CD1c-positive myeloid dendritic cell (primary cell): ENCODE results near the gene CD3G.

ENCODE experiments used
- DNase-seq: peaks from one replicate; pipeline ENCODE4 v3.0.0-alpha.2; 2016; ENCODE audit errors: extremely low spot score

CD3G gene

DNA sequence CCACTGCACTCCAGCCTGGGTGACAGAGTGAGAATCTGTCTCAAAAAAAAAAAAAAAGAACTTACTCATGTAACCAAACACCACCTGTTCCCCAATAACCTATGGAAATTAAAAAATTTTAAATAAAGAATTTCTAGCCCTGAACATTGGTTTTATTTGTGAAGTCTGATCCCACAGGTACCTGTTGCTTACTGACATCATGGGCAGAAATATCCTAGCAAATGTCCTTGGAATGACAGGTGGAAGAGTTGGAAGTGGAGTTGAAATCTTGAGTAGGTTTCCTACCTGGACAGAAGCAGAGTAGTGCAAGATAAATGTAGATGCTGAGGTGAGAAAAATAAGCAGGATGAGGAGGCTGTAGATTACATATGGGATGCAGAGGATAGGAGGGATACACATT lies 18.9 kb upstream of the CD3G start:
- DNase-seq, result no peak

DNA sequence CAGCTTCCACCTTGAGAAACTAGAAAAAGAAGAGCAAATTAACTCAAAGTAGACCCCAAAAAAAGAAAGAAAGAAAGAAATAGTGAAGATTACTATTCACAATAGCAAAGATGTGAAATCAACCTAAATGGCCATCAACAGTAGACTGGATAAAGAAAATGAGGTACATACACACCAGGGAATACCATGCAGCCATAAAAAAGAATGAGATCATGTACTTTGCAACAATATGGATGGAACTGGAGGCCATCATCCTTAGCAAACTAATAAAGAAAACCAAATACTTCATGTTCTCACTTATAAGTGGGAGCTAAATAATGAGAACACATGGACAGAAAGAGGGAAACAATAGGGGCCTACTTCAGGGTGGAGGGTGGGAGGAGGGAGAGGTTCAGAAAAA lies 15.4 kb upstream of the CD3G start:
- DNase-seq, result no peak

DNA sequence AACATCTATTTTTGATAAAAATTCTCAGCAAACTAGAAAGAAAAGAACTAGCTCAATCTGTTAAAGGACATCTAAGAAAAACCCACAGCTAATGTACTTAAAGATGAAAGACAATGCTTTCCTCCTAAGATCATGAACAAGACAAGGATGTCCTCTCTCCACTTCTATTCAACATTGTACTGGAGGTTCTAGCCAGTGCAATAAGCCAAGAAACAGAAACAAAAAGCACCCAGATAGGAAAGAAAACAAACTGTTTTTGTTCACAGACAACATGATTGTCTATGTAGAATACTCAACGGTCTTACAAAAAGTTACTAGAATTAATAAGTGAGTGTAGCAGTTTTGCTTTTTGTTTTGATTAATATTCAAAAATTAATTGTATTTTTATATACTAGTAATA lies 9.4 kb upstream of the CD3G start:
- no peak for DNase-seq

DNA sequence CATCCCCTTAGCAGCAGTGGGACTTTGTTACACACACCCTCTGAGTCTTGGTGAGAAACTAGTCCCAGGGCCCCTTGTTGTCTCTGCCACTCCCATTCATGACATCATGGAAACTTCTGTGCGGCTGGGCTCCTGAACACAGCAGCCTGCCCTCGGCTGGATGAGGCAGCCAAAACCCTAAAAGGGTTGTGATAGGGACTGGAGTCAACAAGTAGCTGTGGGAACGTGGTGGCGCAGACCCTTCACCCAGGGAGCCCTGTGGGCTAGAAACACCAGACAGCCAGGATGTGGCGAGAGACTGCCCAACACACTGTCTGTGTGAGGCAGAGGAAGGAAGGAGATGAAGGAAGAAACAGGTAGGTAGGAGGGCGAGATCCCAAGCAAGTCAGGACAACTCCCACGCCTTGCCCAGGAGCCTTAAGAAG lies 5.5 kb upstream of the CD3G start:
- DNase-seq, result peak; percentile 61

DNA sequence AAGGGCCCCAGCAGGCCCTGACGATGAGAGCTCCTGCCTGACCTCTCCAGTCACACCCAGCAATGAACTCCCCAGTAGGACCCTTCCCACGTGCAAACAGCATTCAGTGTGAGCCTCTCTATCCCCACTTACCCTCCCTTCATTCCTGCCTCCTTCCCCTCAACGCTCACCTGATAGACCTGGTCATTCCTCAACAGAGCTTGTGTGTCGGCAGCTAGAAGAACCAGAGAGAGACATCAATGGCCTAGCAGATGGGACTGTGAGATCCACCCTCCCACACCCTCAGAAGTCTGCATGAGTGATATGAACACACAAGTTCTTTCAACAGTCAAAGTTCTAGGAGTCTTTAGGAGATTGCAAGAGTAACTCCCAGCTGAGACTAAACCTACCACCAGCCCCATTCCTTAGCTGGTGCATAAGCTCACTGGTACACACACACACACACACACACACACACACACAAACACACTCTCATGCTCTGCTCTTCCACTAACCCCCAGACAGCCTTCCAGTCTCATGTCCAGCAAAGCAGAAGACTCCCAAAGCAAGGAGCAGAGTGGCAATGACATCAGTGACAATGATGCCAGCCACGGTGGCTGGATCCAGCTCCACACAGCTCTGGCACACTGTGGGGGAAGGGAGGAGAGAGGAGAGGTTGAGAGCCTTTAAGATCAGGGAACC lies 4.7 kb upstream of the CD3G start:
- DNase-seq, result no peak

DNA sequence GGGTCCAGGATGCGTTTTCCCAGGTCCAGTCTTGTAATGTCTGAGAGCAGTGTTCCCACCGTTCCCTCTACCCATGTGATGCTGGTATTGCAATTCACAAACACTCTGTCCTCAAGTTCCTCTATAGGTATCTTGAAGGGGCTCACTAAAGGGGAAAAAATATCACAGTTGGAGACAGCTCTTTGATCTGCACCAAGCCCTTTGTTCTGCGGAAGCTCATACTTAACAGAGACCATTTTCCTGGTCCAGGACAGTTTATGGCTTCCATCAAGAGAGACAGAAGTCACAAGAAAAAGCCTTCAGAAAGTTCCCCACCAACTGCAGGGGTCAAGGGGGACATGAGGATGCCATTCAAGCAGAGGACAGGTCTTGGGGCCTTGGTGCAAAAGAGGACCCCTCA lies 3.7 kb upstream of the CD3G start:
- no peak for DNase-seq

DNA sequence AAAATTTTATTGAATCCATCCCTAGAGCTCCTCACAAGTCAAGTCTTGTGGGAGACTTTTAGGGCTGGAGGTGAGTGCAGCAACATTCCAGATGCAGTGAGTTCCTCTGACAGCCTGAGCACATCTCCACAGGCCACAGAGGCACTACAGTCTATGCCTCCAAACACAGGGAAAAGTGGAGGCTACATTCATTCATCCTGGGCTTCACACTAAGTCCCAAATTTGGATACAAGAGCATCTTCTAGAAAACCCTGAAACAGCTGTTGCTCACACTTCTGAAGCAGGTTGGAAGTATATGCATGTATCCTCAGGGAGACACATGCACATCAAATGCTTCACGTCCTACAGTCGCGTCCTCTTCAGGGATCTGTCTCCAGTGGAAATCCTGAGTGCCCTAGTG lies 2.9 kb upstream of the CD3G start:
- no peak for DNase-seq

DNA sequence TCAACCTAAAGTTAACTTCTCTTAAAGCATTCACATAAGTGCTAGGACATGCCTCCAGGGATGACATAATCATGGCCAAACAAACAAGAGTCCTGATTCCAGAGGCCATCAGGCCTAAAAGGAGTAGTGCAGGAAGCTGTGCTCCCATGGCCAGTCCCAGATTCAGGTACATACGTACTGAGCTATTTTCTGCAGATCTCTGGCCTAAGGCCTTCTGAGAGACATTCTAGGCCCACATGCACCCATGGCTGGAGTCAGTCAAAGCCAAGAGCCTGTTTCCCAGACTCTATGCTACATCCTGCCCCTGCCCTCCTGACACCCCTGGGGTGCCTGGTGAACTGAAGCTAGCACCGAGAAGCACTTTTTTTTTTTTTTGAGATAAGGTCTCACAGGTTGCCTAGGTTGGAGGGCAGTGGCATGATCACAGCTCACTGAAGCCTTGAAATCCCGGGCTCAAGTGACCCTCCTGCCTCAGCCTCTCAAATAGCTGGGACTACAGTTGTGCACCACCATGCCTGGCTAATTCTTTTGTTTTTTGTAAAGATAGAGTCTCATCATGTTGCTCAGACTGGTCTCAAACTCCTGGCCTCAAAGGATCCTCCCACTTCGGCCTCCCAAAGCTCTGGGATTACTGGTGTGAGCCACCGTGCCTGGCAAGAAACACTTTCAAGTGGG lies 2.2 kb upstream of the CD3G start:
- DNase-seq, result no peak

DNA sequence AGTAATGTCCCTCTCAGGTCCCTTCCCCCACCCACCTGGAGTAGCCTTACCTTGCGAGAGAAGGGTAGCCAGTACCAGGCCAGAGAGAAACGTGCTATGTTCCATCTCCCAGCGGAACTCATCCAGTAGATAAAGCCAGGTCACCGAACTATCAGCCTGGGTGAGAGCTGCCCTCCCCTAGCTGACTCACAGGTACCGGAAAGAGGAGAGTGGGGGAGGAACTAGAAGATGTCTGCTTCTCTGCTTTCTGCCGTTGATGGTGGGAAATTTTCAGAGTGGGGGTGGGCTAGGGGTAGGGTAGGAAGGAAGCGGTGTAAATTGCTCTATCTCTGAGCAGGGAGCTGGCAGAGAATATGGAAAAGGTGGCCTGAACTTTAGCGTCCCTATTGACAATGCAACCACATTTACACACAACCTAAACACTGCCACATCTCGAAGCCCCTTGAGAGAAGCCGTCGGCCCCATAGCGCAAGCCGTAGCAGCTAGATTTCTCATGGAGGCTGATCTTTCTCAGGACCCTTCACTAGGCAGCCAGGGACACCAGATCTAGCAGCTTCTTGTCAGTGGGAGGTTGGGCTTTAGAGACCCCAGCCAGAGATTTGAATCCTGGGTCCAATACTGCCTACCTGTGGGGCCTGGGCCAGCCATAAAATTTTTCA lies 1.5 kb upstream of the CD3G start, which contains the start of gene CD3D:
TSS of gene CD3D (minus strand) at position 203 of the 659 bp plus-strand sequence. CDS start at position 105, 98 bp downstream.
- DNase-seq, result peak; percentile 19

DNA sequence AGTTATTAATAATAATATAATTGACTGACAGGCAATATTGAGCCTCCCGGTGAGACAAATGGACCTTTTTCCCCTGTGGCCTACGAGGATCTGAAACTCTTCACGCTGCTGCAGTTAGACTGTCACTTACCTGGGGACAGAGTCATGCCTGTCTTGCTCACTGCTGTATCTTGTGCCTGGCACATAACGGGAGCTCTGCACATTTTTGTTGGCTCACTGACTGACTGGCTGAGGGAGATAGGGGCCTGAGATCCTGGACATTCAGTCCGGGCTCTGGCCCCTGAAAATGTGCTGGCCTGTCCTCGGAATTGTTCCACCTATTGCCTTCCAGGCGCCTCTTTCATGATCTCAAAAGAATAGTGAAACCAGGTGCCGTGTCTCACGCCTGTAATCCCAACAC lies 896 bp upstream of the CD3G start:
- DNase-seq, result no peak

DNA sequence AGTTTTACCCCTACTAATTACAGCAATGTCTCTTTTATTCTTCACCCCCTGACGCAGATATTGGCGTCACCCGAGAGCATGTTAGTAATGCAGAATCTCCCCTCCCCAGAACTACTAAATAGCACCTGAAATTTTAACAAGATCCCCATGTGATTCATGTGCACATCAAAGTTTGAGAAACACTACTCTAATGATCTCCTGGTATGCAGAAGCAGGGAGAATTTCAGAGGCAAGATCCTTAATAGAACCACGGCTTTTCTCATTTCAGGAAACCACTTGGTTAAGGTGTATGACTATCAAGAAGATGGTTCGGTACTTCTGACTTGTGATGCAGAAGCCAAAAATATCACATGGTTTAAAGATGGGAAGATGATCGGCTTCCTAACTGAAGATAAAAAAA lies 5.3 kb downstream of the CD3G start:
- no peak for DNase-seq

DNA sequence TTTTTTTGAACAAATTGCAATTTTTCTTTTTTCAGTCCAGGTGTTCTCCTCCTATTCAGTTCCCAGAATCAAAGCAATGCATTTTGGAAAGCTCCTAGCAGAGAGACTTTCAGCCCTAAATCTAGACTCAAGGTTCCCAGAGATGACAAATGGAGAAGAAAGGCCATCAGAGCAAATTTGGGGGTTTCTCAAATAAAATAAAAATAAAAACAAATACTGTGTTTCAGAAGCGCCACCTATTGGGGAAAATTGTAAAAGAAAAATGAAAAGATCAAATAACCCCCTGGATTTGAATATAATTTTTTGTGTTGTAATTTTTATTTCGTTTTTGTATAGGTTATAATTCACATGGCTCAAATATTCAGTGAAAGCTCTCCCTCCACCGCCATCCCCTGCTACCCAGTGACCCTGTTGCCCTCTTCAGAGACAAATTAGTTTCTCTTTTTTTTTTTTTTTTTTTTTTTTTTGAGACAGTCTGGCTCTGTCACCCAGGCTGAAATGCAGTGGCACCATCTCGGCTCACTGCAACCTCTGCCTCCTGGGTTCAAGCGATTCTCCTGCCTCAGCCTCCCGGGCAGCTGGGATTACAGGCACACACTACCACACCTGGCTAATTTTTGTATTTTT lies 9.1 kb downstream of the CD3G start:
- peak; percentile 69 for DNase-seq

DNA sequence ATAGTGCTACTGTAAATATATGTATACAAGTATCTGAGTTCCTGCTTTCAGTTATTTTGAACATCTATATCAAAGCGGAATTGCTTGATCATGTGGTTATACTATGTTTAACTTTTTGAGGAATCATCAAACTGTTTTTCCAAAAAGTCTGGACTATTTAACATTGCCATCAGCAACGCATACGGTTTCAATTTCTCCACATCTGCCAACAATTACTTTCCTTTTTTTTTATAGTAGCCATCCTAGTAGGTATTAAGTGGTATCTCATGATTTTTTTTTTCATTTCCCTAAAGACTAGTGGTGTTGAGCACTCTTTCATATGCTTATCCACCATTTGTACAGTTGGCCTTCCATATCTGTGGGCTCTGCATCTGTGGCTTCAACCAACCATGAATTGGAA lies 13.9 kb downstream of the CD3G start:
- DNase-seq, result no peak

DNA sequence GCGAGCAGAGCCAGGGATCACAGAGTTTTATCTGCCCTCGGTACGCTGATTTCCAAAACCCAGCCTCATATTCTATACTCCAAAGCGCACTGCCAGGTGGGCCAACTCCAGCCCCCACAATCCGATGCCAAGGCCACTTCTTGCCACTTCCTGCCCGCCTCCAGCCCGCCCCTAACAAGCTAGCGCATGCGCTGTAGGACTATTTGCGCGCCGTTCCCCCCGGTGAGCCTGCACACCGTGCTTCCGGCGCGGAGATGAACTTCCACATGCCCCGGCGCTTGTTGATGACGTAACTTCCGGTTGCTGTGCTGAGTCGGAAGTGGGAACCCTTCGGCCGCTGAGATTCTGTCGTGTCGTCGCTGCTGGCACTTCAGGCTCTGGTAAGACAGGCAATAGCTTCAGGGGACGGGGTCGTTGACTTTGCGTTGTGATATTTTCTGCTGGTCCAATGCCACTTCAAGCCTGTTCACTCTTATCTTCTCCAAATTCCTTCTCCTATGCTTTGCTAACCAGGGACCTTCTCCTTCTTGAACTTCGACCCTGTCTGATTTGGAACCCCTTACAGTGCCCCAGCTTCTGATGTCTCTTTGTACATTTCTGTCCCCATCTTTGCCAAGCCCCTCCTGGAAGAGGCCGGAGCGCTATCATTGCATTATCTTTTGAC lies 15.3 kb downstream of the CD3G start, which contains the start of gene UBE4A:
TSS of gene UBE4A (plus strand) at position 306 of the 664 bp plus-strand sequence. CDS start 5,481 bp downstream, outside the sequence.
- peak; percentile 97 for DNase-seq

DNA sequence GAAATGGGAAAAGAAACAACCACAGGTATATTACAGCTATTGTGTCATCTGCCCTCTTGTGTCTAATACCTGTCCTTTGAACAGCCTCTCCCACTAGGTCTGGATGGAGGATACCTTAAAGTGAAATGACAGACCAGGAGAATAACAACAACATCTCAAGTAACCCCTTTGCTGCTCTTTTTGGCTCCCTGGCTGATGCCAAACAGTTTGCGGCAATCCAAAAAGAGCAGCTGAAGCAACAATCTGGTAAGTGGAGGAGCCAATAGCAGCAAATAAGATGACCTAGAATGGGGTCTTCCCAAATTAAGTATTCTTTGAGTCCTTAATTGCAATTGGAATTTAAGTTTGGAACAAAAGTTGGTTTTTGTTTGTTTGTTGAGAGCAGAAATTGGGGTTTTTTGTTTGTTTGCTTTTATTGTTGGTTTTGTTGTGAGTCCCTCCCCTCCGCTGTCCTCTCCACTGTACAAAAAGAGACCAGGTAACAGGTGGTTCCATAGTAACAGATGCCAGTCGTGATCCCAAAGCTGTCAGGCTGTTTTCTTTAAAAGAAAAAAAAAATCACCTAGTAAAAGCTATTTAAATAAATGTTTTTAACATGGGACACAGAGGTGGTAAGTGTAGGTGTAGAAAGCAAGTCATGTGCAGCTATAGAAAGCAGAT lies 20.9 kb downstream of the CD3G start:
- no peak for DNase-seq

DNA sequence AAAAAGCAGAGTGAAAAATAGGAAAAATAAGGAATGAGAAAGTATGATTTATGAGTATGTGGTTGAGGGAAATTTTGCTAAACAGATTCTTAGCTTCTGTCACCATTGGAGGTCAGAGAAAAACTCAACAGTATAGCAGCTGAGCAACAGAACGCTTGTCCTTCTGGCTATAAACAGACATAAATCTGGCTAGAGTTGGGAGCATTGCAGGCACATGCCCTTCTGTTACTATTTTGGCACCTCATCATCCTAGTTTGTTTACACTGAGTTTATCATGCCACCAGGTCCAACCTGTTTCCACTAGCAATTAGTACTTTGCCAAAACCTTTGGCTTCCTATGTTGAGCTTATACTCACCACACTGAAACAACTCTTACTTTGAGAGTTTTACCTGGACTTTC lies 22.1 kb downstream of the CD3G start:
- no peak for DNase-seq

DNA sequence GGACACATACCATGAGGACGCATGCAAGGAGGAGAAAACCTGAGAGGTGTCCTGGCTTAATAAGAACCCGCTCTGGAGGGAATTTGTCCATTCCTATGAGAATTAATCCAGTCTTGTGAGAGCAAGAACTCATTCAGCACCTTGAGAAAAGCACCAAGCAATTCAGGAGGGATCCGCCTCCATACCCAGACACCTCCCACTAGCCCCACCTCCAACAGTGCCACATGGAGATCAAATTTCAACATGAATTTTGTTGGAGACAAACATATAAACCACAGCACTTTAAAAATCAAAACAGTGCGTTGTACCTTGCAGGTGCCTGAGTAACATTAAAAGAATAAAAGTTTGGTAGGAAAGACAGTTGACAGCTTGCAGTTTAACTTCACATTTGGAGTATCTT lies 26.6 kb downstream of the CD3G start:
- no peak for DNase-seq

DNA sequence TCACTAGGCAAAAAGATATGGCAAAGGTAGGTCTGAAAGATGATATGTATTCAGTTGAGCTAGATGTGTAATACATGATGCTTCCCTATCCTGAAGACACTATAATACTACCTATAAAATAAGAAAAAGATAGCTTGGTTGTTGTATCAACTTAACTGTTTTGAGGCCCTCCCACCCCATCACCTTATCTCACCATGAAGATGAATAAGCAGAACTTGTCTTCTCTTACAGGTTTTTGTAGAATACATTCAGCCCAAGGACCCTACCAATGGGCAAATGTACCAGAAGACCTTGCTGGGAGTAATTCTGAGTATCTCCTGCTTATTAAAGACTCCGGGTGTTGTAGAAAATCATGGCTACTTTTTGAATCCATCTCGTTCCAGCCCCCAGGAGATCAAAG lies 29.1 kb downstream of the CD3G start:
- no peak for DNase-seq

DNA sequence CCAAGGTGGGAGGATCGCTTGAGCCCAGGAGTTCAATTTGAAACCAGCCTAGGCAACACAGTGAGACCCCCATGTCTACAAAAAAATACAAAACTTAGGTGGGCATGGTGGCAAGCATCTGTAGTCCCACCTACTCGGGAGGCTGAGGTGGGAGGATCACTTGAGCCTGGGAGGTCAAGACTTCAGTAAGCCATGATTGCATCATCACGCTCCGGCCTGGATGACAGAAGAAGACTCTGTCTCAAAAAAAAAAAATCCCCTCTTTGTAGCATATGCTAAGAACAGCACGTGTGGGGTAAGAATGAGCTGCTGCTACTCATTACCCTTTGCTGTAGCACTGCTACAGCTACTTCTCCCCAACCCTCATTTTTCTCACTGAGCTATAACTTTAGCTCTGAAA lies 29.7 kb downstream of the CD3G start:
- DNase-seq, result no peak

DNA sequence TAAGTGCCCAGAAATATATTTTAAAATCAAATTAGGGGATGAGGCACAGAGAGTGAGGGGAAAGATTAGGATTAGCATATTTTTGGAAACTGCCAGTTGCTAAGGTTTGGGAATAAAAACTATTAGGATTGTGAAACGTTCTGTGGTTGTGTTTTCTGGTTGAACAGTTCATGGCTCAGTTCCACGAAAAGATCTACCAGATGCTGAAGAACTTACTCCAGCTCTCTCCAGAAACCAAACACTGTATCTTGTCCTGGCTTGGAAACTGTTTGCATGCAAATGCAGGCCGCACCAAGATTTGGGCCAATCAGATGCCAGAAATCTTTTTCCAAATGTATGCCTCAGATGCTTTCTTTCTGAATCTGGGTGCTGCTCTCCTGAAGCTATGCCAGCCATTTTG lies 30.6 kb downstream of the CD3G start:
- no peak for DNase-seq

DNA sequence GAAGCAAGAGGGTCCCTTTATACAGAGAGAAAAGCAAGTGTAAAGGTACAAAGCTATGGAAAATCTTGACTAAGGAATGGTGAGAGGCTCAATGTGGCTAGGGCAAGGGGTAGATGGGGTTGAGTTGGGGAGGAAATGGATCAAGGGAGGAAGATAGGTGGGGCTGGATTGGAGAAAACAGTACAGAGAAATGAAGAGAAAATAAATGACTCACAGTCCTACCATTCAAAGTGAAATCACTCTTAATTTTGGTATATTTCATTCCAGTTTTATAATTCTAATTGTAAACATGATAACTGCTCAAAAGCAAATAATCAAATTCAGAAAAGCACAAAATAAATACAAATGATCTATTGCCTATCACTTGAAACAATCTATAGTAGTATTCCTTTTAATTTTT lies 31.8 kb downstream of the CD3G start:
- DNase-seq, result no peak
